Smooth muscle cell (in vitro differentiated cells): ENCODE results near the gene NPHS1. TPM values are rescaled to one million over a fixed set of nuclear protein-coding genes. Genes with fewer than 3 reads are reported as not detected.

Experiments used
- DNase-seq: peaks from one replicate; lab custom pipeline; 2025; ENCODE audit not compliant: unreplicated experiment; lab: John Stamatoyannopoulos, UW
- H2AFZ ChIP-seq: fragments of 200-600 bp; sonication (generic); 2 replicates; pipeline ENCODE4 v1.6.0; 2016; ENCODE audit warnings: antibody characterized with exemption, low read depth, mild to moderate bottlenecking
- H3F3A ChIP-seq: fragments of 200-600 bp; sonication (generic); 2 replicates; pipeline ENCODE4 v1.6.0; 2017; ENCODE audit warnings: antibody characterized with exemption, low read depth
- H3K27ac ChIP-seq: fragments of 200-600 bp; sonication (generic); 2 replicates; pipeline ENCODE4 v1.5.1; 2016; ENCODE audit warnings: low read depth, mild to moderate bottlenecking
- H3K27me3 ChIP-seq: fragments of 200-600 bp; sonication (generic); 2 replicates; pipeline ENCODE4 v1.6.1; 2016; ENCODE audit warnings: low read depth, mild to moderate bottlenecking
- H3K36me3 ChIP-seq: fragments of 200-600 bp; sonication (generic); 2 replicates; pipeline ENCODE4 v1.5.1; 2016; ENCODE audit warnings: low read depth
- H3K4me1 ChIP-seq: fragments of 200-600 bp; sonication (generic); 2 replicates; pipeline ENCODE4 v1.5.1; 2016; ENCODE audit warnings: low read depth
- H3K4me2 ChIP-seq: fragments of 200-600 bp; sonication (generic); 2 replicates; pipeline ENCODE4 v1.6.0; 2016; ENCODE audit warnings: mild to moderate bottlenecking
- H3K4me3 ChIP-seq: fragments of 200-600 bp; sonication (generic); 2 replicates; pipeline ENCODE4 v1.5.1; 2016; ENCODE audit warnings: mild to moderate bottlenecking
- H3K79me2 ChIP-seq: fragments of 200-600 bp; sonication (generic); 2 replicates; pipeline ENCODE4 v1.6.0; 2016; ENCODE audit warnings: low read depth, mild to moderate bottlenecking
- H3K9ac ChIP-seq: fragments of 200-600 bp; sonication (generic); 2 replicates; pipeline ENCODE4 v1.6.0; 2016; ENCODE audit warnings: low read depth
- H3K9me3 ChIP-seq: fragments of 200-600 bp; sonication (generic); replicated peaks from 2 replicates; pipeline ENCODE4 v1.5.1; 2016; ENCODE audit warnings: low read depth
- H4K20me1 ChIP-seq: fragments of 200-600 bp; sonication (generic); 2 replicates; pipeline ENCODE4 v1.6.0; 2016; ENCODE audit warnings: low read depth
- WGBS: methylation state at CpG from one replicate; pipeline ENCODE4 v1.1.7; 2016; ENCODE audit warnings: low lambda C conversion rate; 5-methylcytosine and 5-hydroxymethylcytosine counted together
- polyA plus RNA-seq: library from polyadenylated mRNA; unstranded; fragments of >200 nt; fragmentation: Nextera tagmentation; extraction: Ambion mirVana; gene quantifications from 2 replicates; pipeline ENCODE4 v1.2.1, GENCODE V29; 2016
- total RNA-seq: library from RNA; depleted of rRNA; stranded (reverse); fragments of >200 nt; gene quantifications from 2 replicates; pipeline ENCODE4 v1.2.3, GENCODE V29; 2014
- TF ChIP-seq, protein P1 (sequence below): fragments of 200-600 bp; sonication (generic); IDR thresholded peaks from 2 replicates; pipeline ENCODE4 v1.5.1; 2017; ENCODE audit warnings: borderline replicate concordance, mild to moderate bottlenecking, antibody characterized with exemption; ENCODE audit not compliant: insufficient read depth, poor library complexity, severe bottlenecking

NPHS1 gene
- total and polyA plus RNA-seq, 2 experiments from 2014 or later = not detected

DNA sequence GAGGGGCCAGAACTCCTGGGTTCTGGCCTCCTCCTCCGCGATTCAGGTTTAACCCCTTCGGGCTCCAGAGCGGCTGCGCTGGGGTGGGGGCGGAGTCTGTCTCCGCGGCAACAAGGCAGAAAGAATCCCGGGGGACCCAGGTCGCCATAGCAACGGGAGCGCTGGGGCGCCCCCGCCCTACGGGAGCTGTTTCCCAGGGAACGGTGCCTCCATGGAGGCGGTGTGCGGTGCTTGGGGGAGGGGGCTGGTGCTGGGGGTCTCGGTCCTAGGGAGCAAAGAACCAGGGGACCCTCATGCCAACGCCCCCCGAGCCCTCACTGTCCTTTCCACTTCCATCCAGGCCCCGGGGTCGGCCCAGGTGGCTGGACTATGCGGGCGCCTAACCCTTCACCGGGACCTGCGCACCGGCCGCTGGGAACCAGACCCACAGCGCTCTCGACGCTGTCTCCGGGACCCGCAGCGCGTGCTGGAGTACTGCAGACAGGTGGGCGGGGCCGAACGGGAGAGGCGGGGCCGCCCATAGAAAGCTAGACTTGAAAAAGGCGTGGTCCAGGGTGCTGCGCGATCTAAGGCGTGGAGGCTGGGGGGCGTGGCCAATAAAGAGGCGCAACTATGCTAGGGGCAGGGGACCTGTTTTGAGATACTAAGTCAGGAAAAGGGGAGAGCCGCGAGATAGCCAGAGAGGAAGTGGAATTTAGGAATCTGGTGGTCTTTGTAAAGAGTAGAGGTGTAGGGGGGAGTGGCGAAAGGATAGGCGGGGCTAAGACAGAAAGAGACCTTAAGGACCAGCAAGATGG lies 17.2 kb upstream of the NPHS1 start:
- Histone ChIP-seq H3K79me2 (no peaks in the 10 kb centered on the region), H3K36me3 (no peaks in the 10 kb centered on the region), H3F3A (no peaks in the 10 kb centered on the region), H3K27ac (no peak overlapping the region), H3K27me3 (no peaks in the 10 kb centered on the region), H3K4me3 (peak overlapping the region; percentile 64), H4K20me1 (no peaks in the 10 kb centered on the region), H3K4me1 (peaks cover 13% of the 10 kb centered on the region), H3K4me2 (peak overlapping the region; percentile 92), H2AFZ (no peak overlapping the region), H3K9ac (no peak overlapping the region), H3K9me3 (no peaks in the 10 kb centered on the region)
- TF ChIP-seq, protein P1, sequence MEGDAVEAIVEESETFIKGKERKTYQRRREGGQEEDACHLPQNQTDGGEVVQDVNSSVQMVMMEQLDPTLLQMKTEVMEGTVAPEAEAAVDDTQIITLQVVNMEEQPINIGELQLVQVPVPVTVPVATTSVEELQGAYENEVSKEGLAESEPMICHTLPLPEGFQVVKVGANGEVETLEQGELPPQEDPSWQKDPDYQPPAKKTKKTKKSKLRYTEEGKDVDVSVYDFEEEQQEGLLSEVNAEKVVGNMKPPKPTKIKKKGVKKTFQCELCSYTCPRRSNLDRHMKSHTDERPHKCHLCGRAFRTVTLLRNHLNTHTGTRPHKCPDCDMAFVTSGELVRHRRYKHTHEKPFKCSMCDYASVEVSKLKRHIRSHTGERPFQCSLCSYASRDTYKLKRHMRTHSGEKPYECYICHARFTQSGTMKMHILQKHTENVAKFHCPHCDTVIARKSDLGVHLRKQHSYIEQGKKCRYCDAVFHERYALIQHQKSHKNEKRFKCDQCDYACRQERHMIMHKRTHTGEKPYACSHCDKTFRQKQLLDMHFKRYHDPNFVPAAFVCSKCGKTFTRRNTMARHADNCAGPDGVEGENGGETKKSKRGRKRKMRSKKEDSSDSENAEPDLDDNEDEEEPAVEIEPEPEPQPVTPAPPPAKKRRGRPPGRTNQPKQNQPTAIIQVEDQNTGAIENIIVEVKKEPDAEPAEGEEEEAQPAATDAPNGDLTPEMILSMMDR = no peak
- no peak for DNase-seq
- WGBS = under 1% methylated on average over 44 of the region's 51 CpGs

DNA sequence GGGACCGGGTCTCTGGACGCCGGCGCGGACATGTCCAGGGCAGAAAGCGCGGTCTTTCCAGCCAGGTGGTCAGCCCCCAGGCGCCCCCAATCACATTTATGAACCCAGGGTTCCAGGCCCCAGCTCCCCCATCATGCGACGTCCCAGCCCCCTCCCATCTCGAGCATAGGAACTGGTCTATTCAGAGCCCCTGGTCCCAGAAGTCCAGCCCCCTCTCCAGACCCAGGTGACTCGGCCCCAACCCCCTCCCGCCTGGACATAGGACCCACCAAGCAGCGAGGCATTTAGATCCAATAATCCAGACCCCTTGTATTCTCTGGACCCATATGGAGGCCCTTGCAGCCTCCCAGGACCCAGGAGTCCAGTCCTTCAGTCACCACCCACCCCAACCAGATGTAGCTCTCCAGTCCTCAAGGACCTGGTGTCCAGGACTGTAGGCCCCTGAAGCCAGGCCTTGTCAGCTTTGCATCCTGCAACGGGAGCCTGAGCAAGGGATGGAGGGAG lies 16.6 kb upstream of the NPHS1 start:
- Histone ChIP-seq H3K4me1 (peaks cover 13% of the 10 kb centered on the region), H3F3A (no peaks in the 10 kb centered on the region), H3K27me3 (no peaks in the 10 kb centered on the region), H3K9me3 (no peaks in the 10 kb centered on the region), H3K4me3 (peak overlapping the region; percentile 64), H3K79me2 (no peaks in the 10 kb centered on the region), H3K9ac (no peak overlapping the region), H3K36me3 (no peaks in the 10 kb centered on the region), H2AFZ (no peak overlapping the region), H3K27ac (no peak overlapping the region), H4K20me1 (no peaks in the 10 kb centered on the region), H3K4me2 (peak overlapping the region; percentile 92)
- 2% methylated on average over 14 of the region's 15 CpGs for WGBS
- TF ChIP-seq, protein P1 = no peak
- DNase-seq = no peak

DNA sequence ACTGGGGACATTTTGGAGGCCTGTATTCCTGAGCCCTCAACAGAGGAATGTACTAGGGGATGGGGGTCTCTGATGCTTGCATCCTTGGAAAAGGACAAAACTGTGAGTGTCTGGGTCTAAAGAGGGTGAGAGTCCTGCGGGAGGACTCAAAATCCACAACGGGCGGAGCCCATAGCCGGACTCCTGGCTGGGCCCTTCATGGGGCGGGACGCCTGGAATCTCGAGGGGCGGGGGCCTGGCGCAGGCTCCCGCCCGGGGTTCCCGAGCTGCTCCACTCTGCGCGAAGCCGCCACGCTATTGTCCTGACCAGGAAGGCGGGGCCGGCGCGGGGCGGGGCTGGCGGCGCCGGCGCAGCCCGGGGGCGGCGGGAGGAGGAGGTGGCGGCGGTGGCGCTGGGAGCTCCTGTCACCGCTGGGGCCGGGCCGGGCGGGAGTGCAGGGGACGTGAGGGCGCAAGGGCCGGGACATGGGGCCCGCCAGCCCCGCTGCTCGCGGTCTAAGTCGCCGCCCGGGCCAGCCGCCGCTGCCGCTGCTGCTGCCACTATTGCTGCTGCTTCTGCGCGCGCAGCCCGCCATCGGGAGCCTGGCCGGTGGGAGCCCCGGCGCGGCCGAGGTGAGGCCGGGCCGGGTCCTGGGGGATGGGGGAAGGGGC lies 16.0 kb upstream of the NPHS1 start, which contains the start of gene APLP1:
Gene APLP1, plus strand, starts transcription at position 403 of the 651 bp plus-strand sequence. Its CDS starts 63 bp downstream, at position 466.
- H4K20me1 ChIP-seq = no peaks in the 10 kb centered on the region
- H2AFZ ChIP-seq = peak within 1 kb of the TSS; percentile 84
- no peaks in the 10 kb centered on the region for H3F3A ChIP-seq
- H3K4me3 ChIP-seq = peak within 1 kb of the TSS; percentile 64
- WGBS = 9% methylated on average over 7 of the region's 60 CpGs
- no peaks in the 10 kb centered on the region for H3K36me3 ChIP-seq
- no peaks in the 10 kb centered on the region for H3K79me2 ChIP-seq
- no peaks in the 10 kb centered on the region for H3K9me3 ChIP-seq
- H3K27ac ChIP-seq = no peak within 1 kb of the TSS
- peak within 1 kb of the TSS; percentile 92 for H3K4me2 ChIP-seq
- H3K27me3 ChIP-seq = no peaks in the 10 kb centered on the region
- no peak within 1 kb of the TSS for H3K9ac ChIP-seq
- peak; percentile 42 for DNase-seq
- TF ChIP-seq, protein P1 = no peak
- H3K4me1 ChIP-seq = peaks cover 13% of the 10 kb centered on the region
